Measurements from ENCODE around the gene ANKRD29. TPM values are rescaled to one million over a fixed set of nuclear protein-coding genes. Genes with fewer than 3 reads are reported as not detected.

Gene ANKRD29
- total and polyA plus RNA-seq, 10 of the 15 experiments (the other 5 are each of a cell fraction or from before 2014, with no cell fraction given) = 0.53 to 9.2 (median 1.6) TPM

DNA sequence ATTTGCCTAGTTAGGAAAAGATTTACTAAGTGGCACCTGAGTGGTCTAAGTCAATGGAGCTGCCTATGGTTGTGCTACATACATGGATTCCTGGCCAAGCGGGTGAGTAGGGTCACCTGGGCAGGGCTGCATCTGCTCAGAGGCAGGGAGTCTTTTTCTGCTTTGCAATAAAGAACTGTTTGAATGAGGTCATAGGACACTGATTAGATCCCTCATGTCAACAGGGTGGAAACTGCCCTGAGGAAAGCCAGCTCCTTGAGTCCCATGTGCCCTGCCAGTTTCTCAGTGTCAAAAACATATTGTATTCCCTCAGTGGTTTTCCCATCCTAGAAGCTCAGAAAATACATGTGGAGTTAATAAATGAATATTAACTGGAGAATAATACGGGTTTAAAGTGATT is 31.1 kb upstream of the ANKRD29 start:
- H3K36me3 ChIP-seq (ENCODE audit: control insufficient read depth in 2 of 2, insufficient read depth in 2 of 2, low read length in 1 of 2) = no peaks in the 10 kb centered on the region
- intact Hi-C loops (cut with micrococcal nuclease; ENCODE audit: unreplicated experiment) (no loop called here), in situ Hi-C loops (cut with MboI) (no loop called here)
- H2AFZ ChIP-seq (ENCODE audit: control insufficient read depth, low read depth, low read length) = no peak overlapping the region
- no peaks in the 10 kb centered on the region for H3K4me1 ChIP-seq (ENCODE audit: control insufficient read depth, insufficient read depth, low read length)
- DNase-seq (ENCODE audit: low read depth, low spot score) (no peak), ATAC-seq (no peak), FAIRE-seq (no peak)
- H3K4me2 ChIP-seq (ENCODE audit: control insufficient read depth, insufficient read depth) = no peak overlapping the region
- no peak overlapping the region for H3K4me3 ChIP-seq
- H4K20me1 ChIP-seq (ENCODE audit: control insufficient read depth, insufficient read depth) = no peaks in the 10 kb centered on the region
- H3K79me2 ChIP-seq (ENCODE audit: control insufficient read depth, insufficient read depth, low read length) = no peaks in the 10 kb centered on the region
- H3K27ac ChIP-seq (ENCODE audit: control insufficient read depth, insufficient read depth) = no peak overlapping the region
- TF ChIP-seq LARP7 (IDR thresholded peaks at IDR 0.05) = no peak
- TF ChIP-seq RCOR1 (conservative IDR thresholded peaks at IDR 0.05; ENCODE audit: low read depth, low read length) = no peak
- no peak for TF ChIP-seq JUND (IDR thresholded peaks at IDR 0.05; ENCODE audit: low read depth, low read length)
- TF ChIP-seq RAD51 (IDR thresholded peaks at IDR 0.05) = no peak
- no peak for TF ChIP-seq SRF (IDR thresholded peaks at IDR 0.05; ENCODE audit: low read depth in 2 of 2, low read length in 2 of 2)
- TF ChIP-seq TCF3 (IDR thresholded peaks at IDR 0.05; ENCODE audit: borderline replicate concordance, insufficient read depth, low read depth, low read length) = no peak
- TF ChIP-seq, protein P1, sequence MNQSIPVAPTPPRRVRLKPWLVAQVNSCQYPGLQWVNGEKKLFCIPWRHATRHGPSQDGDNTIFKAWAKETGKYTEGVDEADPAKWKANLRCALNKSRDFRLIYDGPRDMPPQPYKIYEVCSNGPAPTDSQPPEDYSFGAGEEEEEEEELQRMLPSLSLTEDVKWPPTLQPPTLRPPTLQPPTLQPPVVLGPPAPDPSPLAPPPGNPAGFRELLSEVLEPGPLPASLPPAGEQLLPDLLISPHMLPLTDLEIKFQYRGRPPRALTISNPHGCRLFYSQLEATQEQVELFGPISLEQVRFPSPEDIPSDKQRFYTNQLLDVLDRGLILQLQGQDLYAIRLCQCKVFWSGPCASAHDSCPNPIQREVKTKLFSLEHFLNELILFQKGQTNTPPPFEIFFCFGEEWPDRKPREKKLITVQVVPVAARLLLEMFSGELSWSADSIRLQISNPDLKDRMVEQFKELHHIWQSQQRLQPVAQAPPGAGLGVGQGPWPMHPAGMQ (IDR thresholded peaks at IDR 0.05; ENCODE audit: borderline replicate concordance) = no peak
- no peak for TF ChIP-seq CBX5 (IDR thresholded peaks at IDR 0.05; ENCODE audit: low read depth)
- no peak for TF ChIP-seq ZBED1 (IDR thresholded peaks at IDR 0.05; ENCODE audit: borderline replicate concordance)
- no peak for TF ChIP-seq PAX8 (IDR thresholded peaks at IDR 0.05)
- TF ChIP-seq SPI1 (IDR thresholded peaks at IDR 0.05; ENCODE audit: borderline replicate concordance, insufficient read depth, low read depth, low read length) = no peak
- TF ChIP-seq, protein P2, sequence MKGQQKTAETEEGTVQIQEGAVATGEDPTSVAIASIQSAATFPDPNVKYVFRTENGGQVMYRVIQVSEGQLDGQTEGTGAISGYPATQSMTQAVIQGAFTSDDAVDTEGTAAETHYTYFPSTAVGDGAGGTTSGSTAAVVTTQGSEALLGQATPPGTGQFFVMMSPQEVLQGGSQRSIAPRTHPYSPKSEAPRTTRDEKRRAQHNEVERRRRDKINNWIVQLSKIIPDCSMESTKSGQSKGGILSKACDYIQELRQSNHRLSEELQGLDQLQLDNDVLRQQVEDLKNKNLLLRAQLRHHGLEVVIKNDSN (IDR thresholded peaks at IDR 0.05; ENCODE audit: borderline replicate concordance, extremely low read length, insufficient read depth, low read depth, low read length) = no peak
- TF ChIP-seq MXI1 (IDR thresholded peaks at IDR 0.05; ENCODE audit: low read depth, low read length) = no peak
- WGBS (ENCODE audit: insufficient coverage, insufficient replicate concordance, low lambda C conversion rate, missing lambda C conversion rate) = 17% methylated on average over 2 of the region's 2 CpGs
- RAD21 ChIA-PET (ENCODE audit: unreplicated experiment) = no interaction called here
- no peaks in the 10 kb centered on the region for H3K9me3 ChIP-seq (replicated peaks; ENCODE audit: control insufficient read depth, insufficient read depth, low read length)
- H3K9ac ChIP-seq (ENCODE audit: control insufficient read depth, insufficient read depth, low read length) = no peak overlapping the region
- H3K27me3 ChIP-seq (replicated peaks in 1 of 2; ENCODE audit: control insufficient read depth in 2 of 2, insufficient read depth in 2 of 2, low read length in 1 of 2) = peaks cover 10 to 13% of the 10 kb centered on the region in 2 experiments
- BruUV-seq (replicated peaks) = no TSS peak
- POLR2A ChIA-PET = interaction anchor here (0.6 to 0.7 kb wide), 2 partner anchors 35 to 132 kb away, joined by 3 read pairs; no protein-coding TSS in a partner anchor
- CTCF ChIA-PET = interaction anchor here (0.5 to 2.0 kb wide), 3 partner anchors 9 to 1295 kb away, joined by 4 to 12 read pairs (median 4); no protein-coding TSS in a partner anchor
- SMC1A ChIA-PET (ENCODE audit: uncharacterized antibody, unreplicated experiment) = no interaction called here
